HG02759 (cell line): ENCODE results near the gene CACNA1S.

ENCODE experiments used
- ATAC-seq: cut with Tn5 transposase; IDR thresholded peaks from one replicate; pipeline ENCODE4 v1.9.1; 2021; ENCODE audit warnings: mild to moderate bottlenecking, moderate library complexity; ENCODE audit not compliant: unreplicated experiment

CACNA1S gene

DNA sequence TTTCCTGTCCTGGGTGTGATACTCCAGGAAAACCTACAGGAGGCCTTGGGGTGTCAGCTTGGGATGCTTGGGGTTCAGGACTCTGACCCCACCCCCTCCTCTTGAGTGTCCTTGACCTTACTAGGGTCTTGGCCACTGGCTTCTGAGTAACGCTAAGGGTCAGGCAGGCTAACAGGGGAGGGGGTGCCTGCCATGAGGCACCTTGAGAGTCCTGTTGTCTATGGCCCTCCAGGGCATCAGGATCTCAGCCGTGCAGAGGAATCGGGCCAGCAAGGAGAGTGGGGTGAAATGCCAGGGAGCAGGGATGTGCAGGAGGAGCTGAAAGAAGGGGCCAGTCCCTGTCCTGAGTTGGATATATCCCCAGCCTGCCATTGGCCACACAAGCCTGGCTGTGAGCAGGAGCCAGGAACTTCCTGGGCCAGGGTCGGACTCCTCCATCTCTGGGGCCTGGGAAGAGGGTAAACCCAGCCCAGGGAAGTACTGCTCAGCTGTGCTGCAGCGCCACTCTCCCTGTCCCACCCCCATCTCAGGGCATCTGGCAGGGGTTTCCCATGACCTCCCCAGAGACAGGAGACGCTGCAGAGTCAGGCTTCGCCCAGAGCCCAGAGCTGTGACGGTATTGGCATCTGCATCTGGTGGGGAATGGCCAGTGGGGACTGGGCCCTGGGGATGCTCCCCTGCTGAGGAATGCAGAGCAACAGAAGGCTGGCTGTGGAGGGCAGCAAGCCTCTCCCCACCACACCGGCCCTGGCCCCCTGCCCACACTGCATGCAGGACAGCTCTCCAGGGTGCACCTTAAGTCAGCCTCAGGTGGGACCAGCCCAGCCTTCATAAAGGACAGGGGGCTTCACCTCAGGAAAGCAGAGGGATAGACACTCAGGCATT lies 95.0 kb downstream of the CACNA1S start:
- ATAC-seq, result peak; percentile 39

DNA sequence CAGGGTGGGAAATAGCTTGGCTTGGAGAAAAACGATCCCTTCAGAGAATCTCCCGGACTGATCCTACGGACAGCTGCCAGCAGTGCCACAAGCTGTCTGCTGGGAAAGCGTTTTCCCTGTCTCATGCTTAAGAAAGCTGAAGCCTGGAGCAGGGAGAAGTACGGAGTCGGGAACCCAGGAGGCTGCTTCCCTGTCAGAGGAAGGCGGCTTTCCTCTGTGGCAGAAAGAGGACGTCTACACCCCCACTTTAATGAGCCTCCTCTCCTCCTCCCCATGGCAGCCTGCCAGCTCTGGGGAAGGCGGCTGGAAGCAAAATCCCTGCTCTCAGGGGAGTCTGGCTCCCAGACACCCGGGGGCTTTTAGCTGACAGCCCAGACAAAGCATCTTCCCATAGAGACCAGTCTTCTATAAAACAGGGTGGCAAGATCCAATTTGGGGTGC lies 96.0 kb downstream of the CACNA1S start:
- no peak for ATAC-seq

DNA sequence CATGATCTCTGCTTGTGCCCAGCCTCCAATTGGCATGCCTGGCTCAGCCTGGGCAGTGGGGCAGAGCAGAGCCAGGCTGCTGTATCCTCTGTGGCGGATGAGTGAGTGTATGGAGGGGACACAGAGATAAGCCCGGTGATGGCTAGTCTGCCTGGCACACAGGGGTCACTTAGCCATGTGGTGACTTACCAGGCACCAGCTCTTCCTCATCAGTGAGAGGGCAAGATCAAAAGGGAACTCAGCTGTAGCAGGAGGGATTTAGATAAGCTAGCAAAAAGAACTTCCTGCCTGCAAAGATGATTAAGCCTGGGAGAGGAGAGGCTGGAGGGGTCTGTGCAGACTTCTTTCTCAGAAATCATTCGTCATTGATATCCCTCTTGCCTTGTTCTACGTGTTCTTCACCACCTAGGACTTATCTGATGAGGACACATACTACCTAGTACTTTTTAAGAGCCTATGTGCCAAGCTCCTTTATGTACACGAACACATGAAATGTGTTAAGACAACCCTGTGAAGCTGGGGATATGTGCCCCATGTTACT lies 96.6 kb downstream of the CACNA1S start:
- no peak for ATAC-seq

DNA sequence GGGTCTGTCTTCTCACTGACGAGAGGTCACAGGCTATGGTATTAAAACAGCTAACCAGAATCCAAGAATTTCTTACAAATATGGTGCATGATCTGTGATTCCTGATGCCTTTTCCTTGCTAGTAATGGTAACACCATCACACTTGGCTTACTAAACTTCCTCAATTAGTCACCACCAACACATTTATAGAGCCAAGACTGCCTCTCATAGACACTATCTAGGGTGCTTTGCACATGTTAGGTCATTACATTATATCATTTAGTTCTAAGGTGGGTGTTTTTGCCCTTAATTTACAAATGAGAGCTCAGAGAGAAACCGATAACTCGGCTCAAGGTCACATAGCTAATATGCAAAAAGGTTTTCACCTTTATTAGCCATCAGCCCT lies 97.4 kb downstream of the CACNA1S start:
- ATAC-seq, result no peak

DNA sequence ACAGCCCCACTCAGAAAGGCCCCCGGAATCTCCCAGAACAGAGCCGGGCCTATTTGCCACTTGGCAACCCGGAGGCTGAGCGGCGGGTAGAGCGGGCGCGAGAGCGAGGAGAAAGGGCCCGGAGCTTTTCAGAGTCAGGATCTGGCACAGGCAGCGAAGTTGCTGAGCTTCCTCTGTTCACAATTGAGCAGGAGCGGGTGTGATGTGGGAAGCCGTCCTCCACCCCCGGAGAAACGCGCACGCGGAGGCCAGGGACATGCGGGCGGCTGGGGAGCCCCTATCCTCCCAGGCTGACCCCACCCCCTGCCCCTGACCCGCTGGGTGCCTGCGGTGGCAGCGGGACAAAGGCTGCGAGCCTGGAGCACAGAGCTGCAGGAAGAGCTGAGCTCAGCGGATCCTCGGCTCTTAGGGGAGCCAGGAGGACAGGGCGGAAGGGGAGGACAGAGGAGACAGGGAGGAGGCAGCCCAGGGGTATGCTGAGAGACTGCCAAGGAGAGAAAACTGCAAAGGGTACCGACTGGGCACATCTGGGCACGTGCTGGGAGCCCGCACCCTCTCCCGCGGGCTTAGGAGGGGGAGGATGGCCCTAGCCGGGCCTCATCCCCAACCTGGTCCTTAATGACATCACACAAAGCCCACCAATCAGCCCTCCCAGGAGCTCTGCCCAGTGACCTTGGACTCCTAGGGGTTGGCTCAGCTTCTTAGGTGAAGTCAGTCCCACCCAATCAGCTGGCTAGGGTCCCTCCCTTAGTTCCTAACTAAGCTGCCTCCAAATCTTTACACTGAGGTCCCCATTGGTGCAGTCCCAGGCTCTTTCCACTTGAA lies 98.0 kb downstream of the CACNA1S start:
- no peak for ATAC-seq

DNA sequence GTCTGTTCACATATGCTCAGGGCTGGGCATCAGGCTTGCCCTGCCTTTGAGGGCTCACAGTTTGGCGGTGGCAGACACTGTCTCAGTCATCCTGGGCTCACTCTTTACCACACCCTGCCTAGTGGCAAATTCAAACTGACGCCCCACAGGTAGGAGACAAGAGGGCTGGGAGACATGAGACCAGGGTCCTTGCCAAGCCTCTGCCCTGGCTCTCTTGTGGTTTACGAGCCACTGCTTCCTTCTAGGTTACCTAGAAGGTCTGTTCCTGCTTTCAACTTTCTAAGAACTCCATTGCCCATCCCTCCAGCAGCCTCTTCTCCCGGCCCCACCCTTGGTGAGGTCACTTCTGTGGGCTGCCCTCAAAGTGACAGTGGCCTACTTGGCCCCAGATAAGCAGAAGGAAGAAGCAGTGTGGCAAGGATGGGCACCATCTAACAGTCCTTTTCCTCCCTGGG lies 99.2 kb downstream of the CACNA1S start:
- ATAC-seq, result no peak

DNA sequence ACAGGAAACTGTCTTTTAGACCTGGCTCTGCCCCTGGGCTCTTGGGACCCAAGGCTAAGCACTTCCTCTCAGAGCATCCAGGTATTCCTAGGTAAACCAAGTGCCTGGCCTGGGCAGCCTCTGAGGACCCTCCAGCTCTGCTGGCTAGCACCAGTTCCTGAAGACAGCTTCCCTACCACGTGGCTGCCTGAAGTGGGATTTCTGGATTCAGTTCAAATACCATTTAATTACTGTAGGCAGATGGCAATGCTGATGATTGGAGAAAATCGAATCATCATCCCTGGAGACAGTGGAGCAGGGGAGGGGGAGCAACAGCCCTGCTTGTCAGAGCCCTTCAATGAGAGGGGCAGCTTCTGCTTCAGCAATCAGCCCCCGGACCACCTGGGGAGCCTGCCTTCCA lies 100.6 kb downstream of the CACNA1S start:
- no peak for ATAC-seq

DNA sequence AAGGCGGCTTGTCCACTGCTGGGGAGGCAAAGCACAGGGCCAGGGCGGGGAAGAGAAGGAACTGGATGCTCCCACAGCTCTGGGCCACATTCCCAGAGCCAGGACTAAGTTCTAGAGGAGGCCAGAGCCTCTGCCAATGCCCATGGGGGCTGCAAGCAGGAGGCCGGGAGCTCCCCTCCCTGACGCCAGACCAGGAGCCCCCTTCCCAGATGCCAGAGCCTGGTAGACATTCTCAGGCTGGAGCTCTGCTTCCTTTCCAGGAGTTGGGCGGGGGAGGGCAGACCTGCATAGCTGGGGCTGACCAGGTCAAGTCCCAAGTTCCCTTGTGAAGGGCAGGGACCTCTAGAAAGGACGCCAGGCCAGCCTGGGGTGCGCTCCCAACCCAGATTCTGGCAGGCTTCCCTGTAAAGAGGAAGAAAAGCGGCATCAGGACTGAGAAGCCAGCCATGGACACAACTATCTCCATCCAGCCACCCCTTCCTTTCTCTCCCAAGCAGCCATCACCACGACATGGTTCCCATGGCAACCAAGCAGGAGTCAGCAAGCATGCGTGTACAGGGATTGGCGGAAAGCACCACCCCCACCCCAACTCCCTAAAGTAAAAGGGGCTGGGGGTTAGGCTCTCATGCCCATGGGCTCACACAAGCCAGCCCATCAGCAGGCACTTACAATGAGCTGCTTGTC lies 102.1 kb downstream of the CACNA1S start:
- no peak for ATAC-seq

DNA sequence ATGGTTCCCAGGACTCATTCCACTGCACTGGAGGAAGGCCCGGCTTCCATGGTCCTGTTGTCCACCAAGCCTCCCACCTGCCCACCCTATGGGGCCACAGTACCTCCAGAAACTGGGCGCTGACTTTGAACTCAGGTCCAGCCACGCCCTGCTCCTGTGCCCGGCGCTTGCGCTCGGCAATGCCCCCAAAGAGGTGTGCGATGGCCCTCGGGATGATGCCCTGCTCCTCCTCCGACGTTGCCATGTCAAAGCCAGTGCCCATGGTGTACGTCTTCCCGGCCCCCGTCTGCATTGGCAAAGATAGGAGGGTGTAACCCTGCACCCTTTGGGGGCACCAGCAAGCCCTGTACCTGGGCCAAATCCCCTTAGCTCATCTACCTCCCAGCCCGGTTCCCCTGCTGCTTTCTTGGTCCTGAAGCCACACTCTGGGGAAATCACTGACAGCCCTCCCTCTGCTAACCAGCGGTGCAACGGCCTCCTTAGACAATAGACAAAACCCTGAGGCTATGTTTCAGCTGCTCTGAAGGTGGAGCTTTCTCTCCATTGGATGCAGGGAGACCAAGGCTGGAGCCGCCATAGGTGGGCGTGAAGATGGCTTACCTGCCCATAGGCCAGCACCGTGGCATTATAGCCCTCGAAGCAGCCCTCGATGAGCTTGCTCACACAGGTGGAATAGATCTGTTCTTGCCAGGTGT lies 103.4 kb downstream of the CACNA1S start:
- ATAC-seq, result no peak

DNA sequence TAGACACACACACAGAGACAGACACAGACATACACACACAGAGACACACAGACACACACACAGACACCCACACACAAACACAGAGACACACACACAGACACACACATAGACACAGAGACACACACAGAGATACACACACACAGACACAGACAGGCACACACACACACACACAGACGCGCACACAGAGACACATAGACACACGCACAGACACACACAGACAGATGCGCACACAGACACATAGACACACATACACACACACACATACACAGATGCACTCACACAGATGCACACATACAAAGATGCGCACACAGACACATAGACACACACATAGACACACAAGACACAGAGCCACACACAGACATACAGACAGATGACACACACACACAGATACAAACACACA lies 104.7 kb downstream of the CACNA1S start:
- no peak for ATAC-seq

DNA sequence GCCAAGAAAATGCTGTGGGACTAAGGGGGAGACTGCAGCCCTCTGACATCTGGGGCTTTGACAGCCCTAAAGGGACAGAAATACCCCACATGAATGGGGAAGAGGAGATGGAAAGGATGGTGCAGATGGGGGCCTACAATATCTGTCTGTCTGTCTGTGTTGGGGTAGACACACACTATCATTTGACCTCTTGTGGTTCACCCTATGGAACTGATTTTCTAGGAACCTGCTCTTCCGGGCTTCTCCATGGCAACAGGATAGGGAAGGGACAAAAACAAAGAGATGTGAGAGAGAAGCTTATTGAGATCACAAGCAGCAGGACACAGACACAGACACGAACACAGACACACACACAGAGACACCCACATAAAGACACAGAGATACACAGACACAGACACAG lies 105.8 kb downstream of the CACNA1S start:
- ATAC-seq, result no peak

DNA sequence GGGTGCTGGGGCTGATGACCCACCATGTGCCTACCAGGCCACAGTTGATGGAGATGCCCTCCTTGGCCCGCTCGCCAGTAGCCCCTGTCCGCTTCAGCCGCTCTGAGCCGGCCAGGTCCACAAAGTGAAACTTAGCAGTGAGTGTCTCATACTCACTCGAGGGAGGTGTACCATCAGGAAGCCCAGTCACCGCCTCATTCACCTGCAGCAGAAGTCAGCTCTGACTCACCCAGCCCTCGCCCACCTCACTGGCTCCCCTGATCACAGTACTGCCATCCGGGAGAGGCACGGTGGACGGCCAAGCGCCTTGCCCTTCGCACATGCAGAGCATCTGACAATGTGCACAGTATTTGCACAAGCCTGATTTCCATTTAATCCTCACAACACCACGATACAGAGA lies 107.5 kb downstream of the CACNA1S start:
- ATAC-seq, result no peak

DNA sequence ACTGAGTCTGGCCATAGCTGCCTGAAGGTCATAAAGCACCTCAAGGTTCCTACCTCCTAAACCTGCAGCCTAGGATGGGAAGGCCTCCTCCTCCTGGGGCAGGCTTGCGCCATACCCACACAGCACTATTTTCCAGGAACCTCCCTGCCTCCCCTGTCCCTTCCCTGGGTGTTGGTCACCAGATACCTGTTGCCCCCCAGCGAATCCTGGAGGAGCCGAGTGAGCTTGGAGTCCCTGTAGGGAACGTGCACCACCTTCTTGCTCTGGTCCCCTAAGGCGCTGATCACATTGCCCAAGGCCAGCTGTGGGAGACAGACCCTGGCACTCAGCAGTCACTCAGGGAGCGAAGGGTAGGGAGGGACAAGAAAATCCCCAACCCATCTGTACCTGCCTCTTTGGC lies 108.1 kb downstream of the CACNA1S start:
- no peak for ATAC-seq

DNA sequence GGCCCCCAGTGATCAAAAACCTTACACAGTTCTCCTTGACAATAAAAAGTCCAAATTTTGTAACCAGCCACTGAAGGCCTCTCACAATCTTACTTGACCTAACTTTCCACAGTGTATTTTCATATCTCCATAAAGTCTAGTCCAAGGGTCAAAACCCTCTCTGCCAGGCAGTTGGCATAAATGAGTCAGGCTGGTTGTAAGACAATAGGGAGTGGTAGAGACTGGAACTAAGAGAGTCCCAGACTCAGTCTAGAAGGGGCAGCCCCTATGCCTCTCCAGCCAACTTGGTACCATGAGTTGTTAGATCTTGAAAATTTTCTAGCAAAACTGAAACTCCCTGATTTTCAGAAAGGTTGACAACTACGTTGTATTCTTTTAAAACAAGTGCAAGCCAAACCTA lies 109.7 kb downstream of the CACNA1S start:
- ATAC-seq, result no peak

DNA sequence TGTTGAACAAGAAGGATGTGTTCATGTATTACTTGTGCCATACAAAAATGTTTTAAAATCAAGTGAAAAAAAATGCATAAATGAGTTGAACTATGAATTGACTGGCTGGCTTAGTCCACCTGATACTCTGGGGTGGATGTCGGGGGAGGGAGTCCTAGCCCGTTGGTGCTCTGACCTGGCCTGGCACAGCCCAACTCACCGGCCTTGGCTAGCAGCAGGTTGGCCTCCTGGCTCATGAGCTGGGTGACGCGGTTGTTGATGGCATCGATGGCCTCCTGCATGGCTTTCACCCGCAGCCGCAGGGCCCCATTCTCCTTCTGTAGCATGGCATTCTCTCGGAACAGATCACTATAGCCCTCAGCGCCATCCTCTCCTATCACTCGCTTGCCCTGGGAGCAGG lies 110.3 kb downstream of the CACNA1S start:
- no peak for ATAC-seq

DNA sequence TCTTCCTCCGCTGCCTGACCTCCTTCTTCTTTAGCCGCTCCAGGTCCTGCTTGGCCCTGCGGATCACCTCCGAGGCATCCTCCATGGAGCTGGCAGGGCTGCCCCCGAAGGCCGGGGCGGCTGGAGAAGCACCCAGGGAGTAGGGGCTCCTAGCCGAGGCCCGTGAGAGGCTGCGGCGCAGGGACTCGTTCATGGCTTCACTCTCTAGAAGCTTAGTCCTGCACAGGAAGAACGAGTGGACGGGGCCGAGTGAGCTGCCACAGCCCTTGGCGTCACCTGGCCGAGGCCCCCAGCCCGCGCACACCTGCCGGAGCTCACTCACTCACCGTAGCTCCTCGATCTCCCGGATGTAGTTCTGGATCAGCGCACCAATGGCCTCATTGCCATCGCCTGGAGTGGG lies 111.8 kb downstream of the CACNA1S start:
- ATAC-seq, result no peak

DNA sequence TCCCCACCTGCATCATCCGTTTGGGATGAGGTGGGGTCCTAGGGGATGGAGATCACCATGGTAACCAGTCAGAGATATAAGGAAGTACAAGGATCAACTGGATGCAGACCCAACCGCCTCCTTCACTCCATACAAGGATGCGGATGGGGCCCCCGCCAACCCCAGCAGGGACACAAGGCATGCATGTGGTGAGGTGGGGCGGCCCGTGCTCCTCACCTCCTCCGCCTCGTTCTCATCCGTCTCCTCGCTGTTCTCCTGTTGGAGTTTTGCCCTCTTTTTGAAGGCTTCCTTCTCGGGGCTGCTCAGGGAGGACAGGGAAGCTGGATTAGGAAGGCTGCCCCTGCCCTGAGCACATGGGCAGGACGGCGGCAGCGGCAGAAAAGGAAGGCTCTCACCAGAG lies 112.6 kb downstream of the CACNA1S start:
- no peak for ATAC-seq

DNA sequence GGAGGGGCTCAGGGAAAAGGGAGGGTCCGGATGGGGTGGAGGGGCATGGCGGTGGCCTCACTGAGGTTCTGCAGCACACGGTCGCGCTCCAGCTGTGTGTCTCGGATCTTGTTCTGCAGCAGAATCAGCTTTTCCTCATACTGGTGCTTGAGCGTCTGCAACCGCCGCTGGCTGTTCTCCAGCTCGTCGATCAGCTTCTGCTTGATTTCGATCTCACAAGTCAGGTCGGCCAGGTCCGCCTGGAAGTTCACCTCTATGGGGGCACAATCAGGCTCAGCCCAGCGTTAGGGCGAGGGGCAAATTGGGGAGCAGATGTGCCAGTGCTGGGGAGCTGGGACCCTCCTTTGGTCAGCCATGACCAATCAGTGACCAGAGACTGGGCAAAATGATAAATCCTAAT lies 113.9 kb downstream of the CACNA1S start:
- ATAC-seq, result no peak

DNA sequence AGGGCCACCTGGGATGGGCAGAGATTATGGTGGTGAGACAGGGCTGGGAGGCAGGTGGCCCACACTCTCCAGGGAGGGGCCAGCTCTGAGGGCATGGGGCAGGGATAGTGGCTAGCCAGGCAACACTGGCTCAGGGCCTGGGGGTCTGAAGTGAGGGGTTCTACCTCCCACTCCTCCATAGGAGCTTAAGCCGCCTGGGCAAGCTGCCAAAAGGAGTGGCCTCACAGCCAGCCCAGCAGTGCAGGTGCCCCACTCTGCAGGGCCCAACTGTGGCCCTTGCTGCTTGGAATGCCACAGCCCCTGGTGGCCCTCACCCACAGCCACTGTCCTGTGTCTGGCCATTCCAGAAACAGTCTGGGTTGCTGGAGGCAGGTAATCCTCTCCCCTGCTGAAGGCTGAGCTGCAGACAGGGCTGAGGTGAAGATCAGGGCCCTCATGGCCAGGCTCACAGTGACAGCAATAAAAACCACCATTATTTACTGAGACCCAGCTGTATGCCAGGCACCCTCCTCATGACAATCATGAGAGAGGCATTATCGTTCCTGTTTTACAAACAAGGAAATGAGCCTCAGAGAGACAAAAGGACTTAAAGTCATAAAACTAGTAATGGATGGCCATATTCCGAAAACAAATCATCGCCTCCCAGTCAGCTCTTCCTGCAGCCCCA lies 119.7 kb downstream of the CACNA1S start:
- no peak for ATAC-seq

DNA sequence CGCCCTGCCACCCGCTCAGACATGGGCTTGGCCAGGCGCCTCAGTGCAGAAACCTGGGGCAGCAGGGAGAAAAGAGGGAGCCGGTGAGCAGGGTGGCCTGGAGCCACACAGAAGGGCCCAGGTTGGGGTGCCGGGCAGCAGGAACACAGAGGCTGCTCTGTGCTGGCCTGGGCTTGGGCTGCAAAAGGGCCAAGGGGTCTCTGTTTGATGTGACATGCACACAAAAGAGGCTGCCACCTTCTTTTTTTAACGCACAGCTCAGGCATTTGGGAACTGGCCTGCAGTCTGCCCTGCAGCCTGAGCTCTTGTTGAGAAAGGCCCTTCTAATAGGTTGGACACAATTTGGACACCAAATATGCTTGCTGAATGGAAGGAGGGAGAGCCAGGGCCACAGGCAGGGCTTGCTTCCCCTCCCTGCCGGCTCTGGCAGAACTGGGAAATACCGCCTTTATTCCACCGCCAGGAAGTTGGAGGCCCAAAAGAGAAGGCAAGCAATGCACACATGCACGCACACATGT lies 121.1 kb downstream of the CACNA1S start:
- no peak for ATAC-seq
